Measurements from ENCODE around the gene CAPZA1. TPM values are rescaled to one million over a fixed set of nuclear protein-coding genes. Genes with fewer than 3 reads are reported as not detected.

CAPZA1 gene
- total RNA-seq, 2 experiments from 2014 or later, result 234 TPM

DNA sequence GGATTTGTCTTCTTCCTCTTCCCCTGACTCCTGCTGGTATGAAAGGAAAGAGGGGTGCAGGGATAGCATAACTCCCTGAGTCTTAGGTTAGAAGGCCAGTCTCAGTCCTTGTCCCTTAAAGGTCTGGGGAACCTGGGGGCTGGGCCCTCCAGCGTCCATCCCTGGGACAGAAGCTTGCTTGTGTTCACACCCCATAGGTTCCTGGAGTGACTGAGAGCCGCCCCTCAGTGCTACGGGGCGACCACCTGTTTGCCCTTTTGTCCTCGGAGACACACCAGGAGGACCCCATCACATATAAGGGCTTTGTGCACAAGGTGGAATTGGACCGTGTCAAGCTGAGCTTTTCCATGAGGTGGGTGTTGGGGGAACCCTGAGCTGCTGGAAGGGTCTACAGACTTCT lies 74.2 kb downstream of the CAPZA1 start:
- CTCF ChIA-PET (ENCODE audit: unreplicated experiment), result no interaction called here
- Histone ChIP-seq H3K4me1 (ENCODE audit: insufficient read depth, low read length, poor library complexity, severe bottlenecking) (peaks cover 3% of the 10 kb centered on the region), H4K20me1 (ENCODE audit: insufficient read depth, low read length) (no peaks in the 10 kb centered on the region), H3K27ac (ENCODE audit: low read depth, low read length, poor library complexity, severe bottlenecking) (no peak overlapping the region), H3K9me2 (ENCODE audit: insufficient read depth, low read length) (no peaks in the 10 kb centered on the region), H3K4me2 (ENCODE audit: low read length) (no peak overlapping the region), H3K36me3 (ENCODE audit: insufficient read depth, low read length) (no peaks in the 10 kb centered on the region), H2AFZ (ENCODE audit: low read length) (no peak overlapping the region), H3K79me2 (ENCODE audit: insufficient read depth, low read depth, low read length) (no peaks in the 10 kb centered on the region), H3K4me3 (ENCODE audit: low read depth, low read length, poor library complexity, severe bottlenecking) (no peak overlapping the region), H3K9me3 (ENCODE audit: low read length) (no peaks in the 10 kb centered on the region)
- no peak for DNase-seq (ENCODE audit: low spot score)
- intact Hi-C loops (cut with micrococcal nuclease; ENCODE audit: unreplicated experiment), result no loop called here
- TF ChIP-seq, protein P1, sequence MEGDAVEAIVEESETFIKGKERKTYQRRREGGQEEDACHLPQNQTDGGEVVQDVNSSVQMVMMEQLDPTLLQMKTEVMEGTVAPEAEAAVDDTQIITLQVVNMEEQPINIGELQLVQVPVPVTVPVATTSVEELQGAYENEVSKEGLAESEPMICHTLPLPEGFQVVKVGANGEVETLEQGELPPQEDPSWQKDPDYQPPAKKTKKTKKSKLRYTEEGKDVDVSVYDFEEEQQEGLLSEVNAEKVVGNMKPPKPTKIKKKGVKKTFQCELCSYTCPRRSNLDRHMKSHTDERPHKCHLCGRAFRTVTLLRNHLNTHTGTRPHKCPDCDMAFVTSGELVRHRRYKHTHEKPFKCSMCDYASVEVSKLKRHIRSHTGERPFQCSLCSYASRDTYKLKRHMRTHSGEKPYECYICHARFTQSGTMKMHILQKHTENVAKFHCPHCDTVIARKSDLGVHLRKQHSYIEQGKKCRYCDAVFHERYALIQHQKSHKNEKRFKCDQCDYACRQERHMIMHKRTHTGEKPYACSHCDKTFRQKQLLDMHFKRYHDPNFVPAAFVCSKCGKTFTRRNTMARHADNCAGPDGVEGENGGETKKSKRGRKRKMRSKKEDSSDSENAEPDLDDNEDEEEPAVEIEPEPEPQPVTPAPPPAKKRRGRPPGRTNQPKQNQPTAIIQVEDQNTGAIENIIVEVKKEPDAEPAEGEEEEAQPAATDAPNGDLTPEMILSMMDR (conservative IDR thresholded peaks at IDR 0.05; ENCODE audit: low read length), result no peak
- TF ChIP-seq EZH2phosphoT487 (IDR thresholded peaks at IDR 0.05; ENCODE audit: borderline replicate concordance, low read depth, low read length), result no peak
- BruUV-seq (replicated peaks), result no TSS peak
- POLR2A ChIA-PET, result interaction anchor here (0.6 kb wide), 1 partner anchor 24 kb away, joined by 3 read pairs; no protein-coding TSS in a partner anchor

DNA sequence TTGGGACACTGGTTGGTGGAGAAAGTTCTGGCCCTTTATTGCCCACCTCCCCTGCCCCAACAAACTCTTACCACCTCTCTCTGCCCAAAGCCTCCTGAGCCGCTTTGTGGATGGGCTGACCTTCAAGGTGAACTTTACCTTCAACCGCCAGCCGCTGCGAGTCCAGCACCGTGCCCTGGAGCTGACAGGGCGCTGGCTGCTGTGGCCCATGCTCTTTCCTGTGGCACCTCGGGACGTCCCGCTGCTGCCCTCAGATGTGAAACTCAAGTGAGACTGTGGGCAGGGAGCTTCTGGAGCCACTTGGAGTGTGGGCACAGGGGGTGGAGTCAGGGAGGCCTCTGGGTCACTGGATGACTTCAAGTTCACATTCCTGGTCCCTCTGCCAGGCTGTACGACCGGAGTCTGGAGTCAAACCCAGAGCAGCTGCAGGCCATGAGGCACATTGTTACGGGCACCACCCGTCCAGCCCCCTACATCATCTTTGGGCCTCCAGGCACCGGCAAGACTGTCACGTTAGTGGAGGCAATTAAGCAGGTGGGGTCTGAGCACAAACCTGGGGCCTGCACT lies 74.8 kb downstream of the CAPZA1 start:
- intact Hi-C loops (cut with micrococcal nuclease; ENCODE audit: unreplicated experiment), result no loop called here
- POLR2A ChIA-PET, result interaction anchor here (0.6 kb wide), 1 partner anchor 25 kb away, joined by 3 read pairs; no protein-coding TSS in a partner anchor

DNA sequence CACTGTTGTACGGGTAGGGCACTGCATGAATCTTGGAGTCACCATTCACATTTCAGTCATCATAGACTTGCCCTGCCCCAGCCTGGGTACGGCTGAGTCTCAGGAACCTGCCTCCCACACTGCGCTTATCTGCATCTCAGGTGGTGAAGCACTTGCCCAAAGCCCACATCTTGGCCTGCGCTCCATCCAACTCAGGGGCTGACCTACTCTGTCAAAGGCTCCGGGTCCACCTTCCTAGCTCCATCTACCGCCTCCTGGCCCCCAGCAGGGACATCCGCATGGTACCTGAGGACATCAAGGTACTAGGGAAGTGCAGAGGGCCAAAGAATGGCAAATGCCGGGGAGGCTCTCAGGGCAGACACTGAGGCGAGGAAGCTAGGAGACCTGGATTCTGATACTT lies 75.6 kb downstream of the CAPZA1 start:
- H3K79me2 ChIP-seq (ENCODE audit: insufficient read depth, low read depth, low read length), result no peaks in the 10 kb centered on the region
- no peaks in the 10 kb centered on the region for H3K9me2 ChIP-seq (ENCODE audit: insufficient read depth, low read length)
- no peaks in the 10 kb centered on the region for H4K20me1 ChIP-seq (ENCODE audit: insufficient read depth, low read length)
- CTCF ChIA-PET (ENCODE audit: unreplicated experiment), result no interaction called here
- H3K4me3 ChIP-seq (ENCODE audit: low read depth, low read length, poor library complexity, severe bottlenecking), result no peak overlapping the region
- no peaks in the 10 kb centered on the region for H3K9me3 ChIP-seq (ENCODE audit: low read length)
- DNase-seq (ENCODE audit: low spot score), result no peak
- no peak overlapping the region for H3K27ac ChIP-seq (ENCODE audit: low read depth, low read length, poor library complexity, severe bottlenecking)
- H3K36me3 ChIP-seq (ENCODE audit: insufficient read depth, low read length), result no peaks in the 10 kb centered on the region
- POLR2A ChIA-PET, result no interaction called here
- BruUV-seq (replicated peaks), result no TSS peak
- no peak overlapping the region for H2AFZ ChIP-seq (ENCODE audit: low read length)
- peaks cover 18% of the 10 kb centered on the region for H3K4me1 ChIP-seq (ENCODE audit: insufficient read depth, low read length, poor library complexity, severe bottlenecking)
- H3K4me2 ChIP-seq (ENCODE audit: low read length), result no peak overlapping the region
- intact Hi-C loops (cut with micrococcal nuclease; ENCODE audit: unreplicated experiment), result no loop called here
- TF ChIP-seq, protein P1 (conservative IDR thresholded peaks at IDR 0.05; ENCODE audit: low read length), result no peak
- no peak for TF ChIP-seq EZH2phosphoT487 (IDR thresholded peaks at IDR 0.05; ENCODE audit: borderline replicate concordance, low read depth, low read length)

More for the DNA sequence above, 74.8 kb downstream of the CAPZA1 start:
- no TSS peak for BruUV-seq (replicated peaks)
- TF ChIP-seq, protein P1 (conservative IDR thresholded peaks at IDR 0.05; ENCODE audit: low read length), result no peak
- no peak for TF ChIP-seq EZH2phosphoT487 (IDR thresholded peaks at IDR 0.05; ENCODE audit: borderline replicate concordance, low read depth, low read length)
- H2AFZ ChIP-seq (ENCODE audit: low read length), result no peak overlapping the region
- no peak overlapping the region for H3K27ac ChIP-seq (ENCODE audit: low read depth, low read length, poor library complexity, severe bottlenecking)
- H3K9me2 ChIP-seq (ENCODE audit: insufficient read depth, low read length), result no peaks in the 10 kb centered on the region
- H3K4me3 ChIP-seq (ENCODE audit: low read depth, low read length, poor library complexity, severe bottlenecking), result no peak overlapping the region
- no peak overlapping the region for H3K4me2 ChIP-seq (ENCODE audit: low read length)
- DNase-seq (ENCODE audit: low spot score), result no peak
- CTCF ChIA-PET (ENCODE audit: unreplicated experiment), result no interaction called here
- no peaks in the 10 kb centered on the region for H3K36me3 ChIP-seq (ENCODE audit: insufficient read depth, low read length)
- no peaks in the 10 kb centered on the region for H3K9me3 ChIP-seq (ENCODE audit: low read length)
- H4K20me1 ChIP-seq (ENCODE audit: insufficient read depth, low read length), result no peaks in the 10 kb centered on the region
- peaks cover 10% of the 10 kb centered on the region for H3K4me1 ChIP-seq (ENCODE audit: insufficient read depth, low read length, poor library complexity, severe bottlenecking)
- no peaks in the 10 kb centered on the region for H3K79me2 ChIP-seq (ENCODE audit: insufficient read depth, low read depth, low read length)

Data from OCI-LY7 (cell line).